Keratinocyte (primary cell): ENCODE results near the gene BCAS1. TPM values are rescaled to one million over a fixed set of nuclear protein-coding genes. Genes with fewer than 3 reads are reported as not detected.

ENCODE experiments used
- DNase-seq: peaks from one replicate; pipeline ENCODE4 v3.0.0-alpha.2; 2011; ENCODE audit warnings: low read depth, missing footprints, low spot score
- FAIRE-seq: peaks from 2 replicates; lab custom pipeline; 2011; peaks lifted over from hg19 to GRCh38; lab: Jason Lieb, UNC
- H2AFZ ChIP-seq: 2 replicates; pipeline ENCODE4 v1.6.0; 2012; ENCODE audit warnings: low read length, control low read depth, inconsistent platforms; ENCODE audit not compliant: control insufficient read depth
- H3K27ac ChIP-seq: 2 replicates; pipeline ENCODE4 v1.5.1; 2011; ENCODE audit warnings: low read length; ENCODE audit not compliant: control insufficient read depth, insufficient read depth
- H3K27me3 ChIP-seq: 3 replicates; pipeline ENCODE4 v1.6.0; 2011; ENCODE audit warnings: low read length; ENCODE audit not compliant: control insufficient read depth, insufficient read depth; ENCODE audit errors: extremely low read depth
- H3K36me3 ChIP-seq, 2 experiments: 2 replicates in 1 of 2; 3 replicates in 1 of 2; pipeline ENCODE4 v1.5.1; 2011; ENCODE audit warnings: low read length in 2 of 2, mild to moderate bottlenecking in 1 of 2; ENCODE audit not compliant: control insufficient read depth in 2 of 2, insufficient read depth in 2 of 2; ENCODE audit errors: extremely low read depth in 1 of 2
- H3K4me1 ChIP-seq: 3 replicates; pipeline ENCODE4 v1.5.1; 2011; ENCODE audit warnings: low read length; ENCODE audit not compliant: control insufficient read depth, insufficient read depth; ENCODE audit errors: extremely low read depth
- H3K4me2 ChIP-seq: 3 replicates; pipeline ENCODE4 v1.6.0; 2011; ENCODE audit warnings: low read depth, low read length; ENCODE audit not compliant: control insufficient read depth, insufficient read depth; ENCODE audit errors: extremely low read depth
- H3K4me3 ChIP-seq, 3 experiments: fragments of 200-600 bp in 1 of 3; sonication (generic) in 1 of 3; 2 replicates in 2 of 3; 3 replicates in 1 of 3; pipeline ENCODE4 v1.5.1; 2011 to 2016; ENCODE audit warnings: low read length in 3 of 3, mild to moderate bottlenecking in 3 of 3, control low read depth in 2 of 3, inconsistent platforms in 1 of 3, low read depth in 1 of 3, mixed read lengths in 1 of 3, mixed run types in 1 of 3, moderate library complexity in 1 of 3; ENCODE audit not compliant: control insufficient read depth in 2 of 3, insufficient read depth in 2 of 3; ENCODE audit errors: extremely low read depth in 1 of 3
- H3K79me2 ChIP-seq: 2 replicates; pipeline ENCODE4 v1.6.0; 2012; ENCODE audit warnings: low read length; ENCODE audit not compliant: control insufficient read depth, insufficient read depth
- H3K9ac ChIP-seq: 3 replicates; pipeline ENCODE4 v1.6.0; 2011; ENCODE audit warnings: low read length; ENCODE audit not compliant: control insufficient read depth, insufficient read depth; ENCODE audit errors: extremely low read depth
- H3K9me1 ChIP-seq: 3 replicates; pipeline ENCODE4 v1.6.0; 2011; ENCODE audit warnings: low read length; ENCODE audit not compliant: control insufficient read depth, insufficient read depth; ENCODE audit errors: extremely low read depth
- H3K9me3 ChIP-seq: 2 replicates; pipeline ENCODE4 v1.5.1; 2012; ENCODE audit warnings: low read depth, low read length; ENCODE audit not compliant: control insufficient read depth
- H4K20me1 ChIP-seq: 3 replicates; pipeline ENCODE4 v1.6.0; 2011; ENCODE audit warnings: low read length; ENCODE audit not compliant: control insufficient read depth, insufficient read depth; ENCODE audit errors: extremely low read depth
- CTCF ChIP-seq, 3 experiments: IDR thresholded peaks in 1 of 3; conservative IDR thresholded peaks in 1 of 3; optimal IDR thresholded peaks in 1 of 3; 2 replicates in 2 of 3; 3 replicates in 1 of 3; pipeline versions ENCODE3 to v1.5.1; 2011; ENCODE audit warnings: low read length in 3 of 3, mild to moderate bottlenecking in 3 of 3, moderate library complexity in 2 of 3, control low read depth in 1 of 3, inconsistent platforms in 1 of 3; ENCODE audit not compliant: insufficient read depth in 2 of 3; ENCODE audit errors: extremely low read depth in 1 of 3
- EZH2 ChIP-seq: IDR thresholded peaks from one replicate; pipeline ENCODE4 v1.6.1; 2012; ENCODE audit warnings: inconsistent platforms, mild to moderate bottlenecking, low read length, moderate library complexity
- dilution Hi-C: fragments of 300-500 bp; cut with MboI; formaldehyde crosslinking; loops from one replicate; pipeline ENCODE4 v1.7.0; 2020; ENCODE audit warnings: low sequenced_read_pairs; ENCODE audit not compliant: extremely low pct_ligation_motif_present
- polyA plus RNA-seq, 5 experiments: library from polyadenylated mRNA; depleted of rRNA in 3 of 5; stranded (reverse) in 3 of 5; stranded (forward) in 1 of 5; unstranded in 1 of 5; fragments of >200 nt; gene quantifications; 1 replicate in 1 of 5; 2 replicates in 3 of 5; 3 replicates in 1 of 5; pipeline versions ENCODE4 v1.2.1 to v1.2.3, GENCODE V29; 2011 to 2012; ENCODE audit warnings: missing spikeins in 2 of 5, low read depth in 1 of 5, low replicate concordance in 1 of 5
- small RNA-seq, 3 experiments: library from RNA; depleted of rRNA; stranded (forward); fragments of <200 nt; gene quantifications; one replicate each; pipeline ENCODE3, GENCODE V24; 2012; ENCODE audit warnings: low read depth in 3 of 3, low replicate concordance in 1 of 3; ENCODE audit not compliant: insufficient read length in 3 of 3

BCAS1 gene
- polyA plus RNA-seq, 1 donor (not counting 4 experiments of a cell fraction or from before 2014, with no cell fraction given) = not detected

DNA sequence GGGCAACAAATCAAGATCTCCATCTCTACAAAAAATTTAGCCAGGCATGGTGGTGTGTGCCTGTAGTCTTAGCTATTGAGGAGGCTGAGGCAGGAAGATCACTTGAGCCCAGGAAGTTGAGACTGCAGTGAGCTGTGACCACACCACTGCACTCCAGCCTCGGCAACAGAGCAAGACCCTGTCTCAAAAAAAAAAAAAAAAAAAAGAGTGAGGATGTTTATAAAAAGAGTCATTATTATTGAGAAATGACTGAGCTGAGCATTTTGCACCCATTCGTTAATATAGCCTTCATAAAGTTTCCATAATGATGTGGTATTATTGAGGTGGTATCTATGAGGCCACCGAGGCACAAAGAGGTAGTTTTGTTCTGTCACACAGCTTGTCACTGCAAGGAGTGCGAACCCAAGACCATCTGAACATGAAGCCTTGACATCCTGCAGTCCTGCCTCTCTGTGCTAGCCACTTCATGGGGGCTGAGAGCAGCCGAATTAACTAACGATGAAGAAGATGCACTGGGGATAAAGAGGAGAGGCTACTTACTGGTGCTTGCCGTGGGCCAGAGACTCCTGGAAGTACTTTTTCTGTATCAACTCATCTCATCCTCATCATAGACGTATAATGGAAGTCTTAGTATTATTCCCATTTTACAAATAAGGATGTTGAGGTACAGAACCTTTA, 175.5 kb downstream of the BCAS1 start:
- Histone ChIP-seq H3K36me3 (no peaks in the 10 kb centered on the region), H4K20me1 (no peaks in the 10 kb centered on the region), H3K9me3 (no peaks in the 10 kb centered on the region), H3K4me1 (peaks cover 27% of the 10 kb centered on the region), H3K4me2 (no peak overlapping the region), H3K9ac (no peak overlapping the region), H2AFZ (no peak overlapping the region), H3K27me3 (no peaks in the 10 kb centered on the region), H3K4me3 (no peak overlapping the region), H3K79me2 (no peaks in the 10 kb centered on the region), H3K27ac (no peak overlapping the region), H3K9me1 (peaks cover 3% of the 10 kb centered on the region)
- no peak for DNase-seq
- TF ChIP-seq EZH2 (no peak), CTCF (optimal IDR thresholded peaks at IDR 0.05 in 1 of 3, IDR thresholded peaks at IDR 0.05 in 1 of 3, conservative IDR thresholded peaks at IDR 0.05 in 1 of 3; ENCODE audit: extremely low read depth in 1 of 3, insufficient read depth in 2 of 3, low read length in 3 of 3) (no peak)
- no peak for FAIRE-seq
- dilution Hi-C loops = no loop called here

Small RNAs within 50 kb of the gene (small RNA-seq; reads per million reads assigned to genes)
- 0 reads per million in 3 experiments for gene MIR4756

Other genes with a start within 250 kb of the BCAS1 start
- 7.3 to 18.2 TPM (median 7.7 TPM) in 3 replicates for gene CYP24A1, start 103.4 kb upstream of the BCAS1 start, polyA plus RNA-seq
- 19.1 to 65.7 TPM (median 39.5 TPM) in 3 replicates for gene PFDN4, start 137.5 kb upstream of the BCAS1 start, polyA plus RNA-seq